ENCODE measurements around the gene FCHO1. TPM values are rescaled to one million over a fixed set of nuclear protein-coding genes. Genes with fewer than 3 reads are reported as not detected.

Gene FCHO1
- total RNA-seq (1 to 10 TPM in 3 of 6 donors, under 1 TPM in 3; 0.43 to 2.5 (median 1.2) TPM), polyA plus RNA-seq (1 to 10 TPM; 1.3 to 1.4 TPM)

DNA sequence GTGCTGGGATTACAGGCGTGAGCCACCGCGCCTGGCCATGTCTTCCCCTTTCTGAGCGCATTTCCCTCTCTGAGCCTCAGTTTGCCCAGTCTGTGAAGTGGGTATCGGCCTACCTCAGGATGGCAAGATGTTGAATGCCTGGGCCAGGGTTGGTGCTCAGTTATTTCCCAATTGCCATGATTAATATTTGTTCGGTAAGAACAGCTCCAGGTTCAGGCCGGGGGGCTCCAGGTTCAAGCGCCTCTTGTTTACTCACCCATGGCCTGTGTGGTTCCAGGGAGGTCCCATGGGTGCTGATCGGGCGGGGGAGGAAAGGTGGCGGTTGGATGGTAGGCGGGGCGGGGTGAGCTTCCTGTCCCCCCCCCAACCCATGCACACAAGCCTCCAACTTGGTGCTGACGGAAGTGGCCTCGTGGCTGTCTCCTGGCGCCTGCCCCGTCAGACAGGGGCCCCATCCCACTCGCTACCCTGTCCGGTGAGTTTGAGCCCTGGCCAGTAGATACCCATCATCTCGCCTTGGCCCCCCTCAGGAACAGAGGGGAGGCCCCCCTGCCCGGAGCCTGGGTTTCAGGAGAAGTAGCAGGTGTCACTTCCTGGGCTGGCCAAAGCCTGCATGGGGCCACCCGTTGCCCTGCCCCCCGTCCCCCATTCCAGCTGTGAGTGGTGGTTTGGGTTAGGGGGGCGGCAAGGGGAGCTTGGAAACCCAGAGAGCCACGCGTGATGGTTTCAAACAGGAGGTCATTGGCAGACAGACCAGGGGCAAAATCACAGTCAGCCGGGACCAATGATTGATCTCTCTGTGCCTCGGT, at the start of gene FCHO1:
TSS of gene FCHO1 (plus strand) at position 375 of the 809 bp plus-strand sequence. CDS start 3,688 bp downstream, outside the sequence.
- TF ChIP-seq, protein P1, sequence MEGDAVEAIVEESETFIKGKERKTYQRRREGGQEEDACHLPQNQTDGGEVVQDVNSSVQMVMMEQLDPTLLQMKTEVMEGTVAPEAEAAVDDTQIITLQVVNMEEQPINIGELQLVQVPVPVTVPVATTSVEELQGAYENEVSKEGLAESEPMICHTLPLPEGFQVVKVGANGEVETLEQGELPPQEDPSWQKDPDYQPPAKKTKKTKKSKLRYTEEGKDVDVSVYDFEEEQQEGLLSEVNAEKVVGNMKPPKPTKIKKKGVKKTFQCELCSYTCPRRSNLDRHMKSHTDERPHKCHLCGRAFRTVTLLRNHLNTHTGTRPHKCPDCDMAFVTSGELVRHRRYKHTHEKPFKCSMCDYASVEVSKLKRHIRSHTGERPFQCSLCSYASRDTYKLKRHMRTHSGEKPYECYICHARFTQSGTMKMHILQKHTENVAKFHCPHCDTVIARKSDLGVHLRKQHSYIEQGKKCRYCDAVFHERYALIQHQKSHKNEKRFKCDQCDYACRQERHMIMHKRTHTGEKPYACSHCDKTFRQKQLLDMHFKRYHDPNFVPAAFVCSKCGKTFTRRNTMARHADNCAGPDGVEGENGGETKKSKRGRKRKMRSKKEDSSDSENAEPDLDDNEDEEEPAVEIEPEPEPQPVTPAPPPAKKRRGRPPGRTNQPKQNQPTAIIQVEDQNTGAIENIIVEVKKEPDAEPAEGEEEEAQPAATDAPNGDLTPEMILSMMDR (IDR thresholded peaks at IDR 0.05), result no peak
- Histone ChIP-seq H3K27ac (peak within 1 kb of the TSS in 1 of 4 donors; percentile 51), H3K4me3 (no peak within 1 kb of the TSS), H3K36me3 (no peaks in the 10 kb centered on the region), H3K4me1 (no peaks in the 10 kb centered on the region), H3K27me3 (no peaks in the 10 kb centered on the region), H3K9me3 (no peaks in the 10 kb centered on the region)
- intact Hi-C loops (cut with DNase I), result no loop called here
- FAIRE-seq (no peak), DNase-seq (peak in 1 of 6 donors; percentile 50), ATAC-seq (peak in 2 of 4 donors; percentile 4 to 31)
- WGBS, 2 donors, result 53 to 66% methylated on average over 28 of the region's 28 CpGs

DNA sequence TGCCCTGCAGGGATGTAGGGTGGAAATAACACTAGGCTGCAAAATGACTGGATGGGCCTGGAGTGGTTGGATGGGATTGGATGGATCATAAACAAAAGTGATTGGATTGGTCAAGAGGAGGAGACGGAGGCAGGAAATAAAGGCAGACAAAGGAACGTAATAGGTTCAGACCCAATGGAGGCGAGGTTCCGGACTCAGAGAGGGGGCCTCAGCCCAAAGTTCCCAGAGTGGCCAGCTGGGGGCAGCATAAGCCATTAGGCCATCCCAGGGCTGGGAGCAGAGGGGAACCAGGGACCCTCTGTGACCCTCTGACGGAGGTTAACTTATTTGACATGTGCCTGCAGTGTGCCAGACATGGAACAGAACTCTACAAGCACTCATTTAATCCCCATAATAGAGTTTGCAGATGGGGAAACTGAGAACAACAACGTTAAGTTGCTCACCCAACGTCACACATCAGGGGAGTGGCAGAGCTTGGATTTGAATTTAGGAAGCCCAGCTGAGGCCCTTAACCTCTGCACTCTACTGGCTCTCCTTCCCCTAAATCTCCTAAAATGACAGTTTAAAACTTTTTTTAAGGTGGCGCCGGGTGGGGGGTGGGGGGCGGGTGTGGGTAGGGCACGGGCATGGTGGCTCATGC, 47.3 kb upstream of the FCHO1 start:
- no peak overlapping the region for H3K4me3 ChIP-seq
- intact Hi-C loops (cut with DNase I), result loop anchor here in 2 of 3 donors (10.0 kb wide), 2 partner anchors 141 to 151 kb away; partner anchors contain the start of genes JAK3 (in 1 of the 2) and RPL18A (in 1 of the 2)
- FAIRE-seq, result no peak

DNA sequence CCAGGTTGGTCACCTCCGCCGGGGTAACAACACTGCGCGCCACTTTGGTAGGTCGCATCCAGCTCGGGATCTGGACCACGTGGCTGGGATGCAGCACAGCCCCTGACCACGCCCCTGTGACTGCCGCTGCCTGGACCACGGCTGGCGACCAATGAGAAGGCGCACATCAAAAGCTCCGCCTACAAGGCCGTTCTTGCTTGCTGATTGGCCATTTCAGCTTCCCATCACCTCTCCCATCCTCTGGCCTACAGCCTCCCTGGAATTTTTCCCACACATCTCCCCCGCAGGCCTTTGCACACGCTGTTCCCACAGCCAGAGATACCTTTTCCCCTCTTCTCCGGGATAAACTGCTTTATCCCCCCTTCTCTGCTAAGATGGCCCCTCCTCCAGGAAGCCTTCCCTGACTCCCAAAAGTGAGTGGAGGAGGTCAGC, 44.5 kb upstream of the FCHO1 start:
- H3K36me3 ChIP-seq, result no peaks in the 10 kb centered on the region
- H3K27ac ChIP-seq, result no peak overlapping the region
- no peaks in the 10 kb centered on the region for H3K27me3 ChIP-seq
- H3K4me1 ChIP-seq, result no peaks in the 10 kb centered on the region
- intact Hi-C loops (cut with DNase I), result loop anchor here in 2 of 3 donors (10.0 kb wide), 2 partner anchors 138 to 148 kb away; partner anchors contain the start of genes JAK3 (in 1 of the 2) and RPL18A (in 1 of the 2)
- FAIRE-seq, result no peak
- 16 to 19% methylated on average over 17 of the region's 17 CpGs for WGBS, 2 donors
- TF ChIP-seq, protein P1 (IDR thresholded peaks at IDR 0.05), result no peak
- DNase-seq, result peak in 2 of 6 donors; percentile 34 to 45
- ATAC-seq, result no peak
- no peak overlapping the region for H3K4me3 ChIP-seq
- no peaks in the 10 kb centered on the region for H3K9me3 ChIP-seq

More for the DNA sequence above, 47.3 kb upstream of the FCHO1 start:
- 42 to 43% methylated on average over 11 of the region's 11 CpGs for WGBS, 2 donors
- Histone ChIP-seq H3K9me3 (no peaks in the 10 kb centered on the region), H3K36me3 (no peaks in the 10 kb centered on the region), H3K4me1 (no peaks in the 10 kb centered on the region), H3K27me3 (no peaks in the 10 kb centered on the region), H3K27ac (no peak overlapping the region)
- TF ChIP-seq, protein P1 (IDR thresholded peaks at IDR 0.05), result peak; percentile 54 to 80 (median 70)
- DNase-seq (peak in 3 of 6 donors; percentile 49 to 82 (median 53)), ATAC-seq (peak; percentile 55 to 85 (median 80))

- FAIRE-seq, result no peak
- intact Hi-C loops (cut with DNase I), result no loop called here
- H3K36me3 ChIP-seq, result no peaks in the 10 kb centered on the region
- no peak overlapping the region for H3K27ac ChIP-seq
- no peak for DNase-seq
- no peaks in the 10 kb centered on the region for H3K9me3 ChIP-seq
- no peak for ATAC-seq
- H3K27me3 ChIP-seq, result no peaks in the 10 kb centered on the region
- WGBS, 2 donors, result 35 to 40% methylated on average over 6 of the region's 6 CpGs
- no peaks in the 10 kb centered on the region for H3K4me1 ChIP-seq
- TF ChIP-seq, protein P1 (IDR thresholded peaks at IDR 0.05), result no peak
- no peak overlapping the region for H3K4me3 ChIP-seq
Measured at GRCh38 chr19:17711851-17712250, 39.4 kb upstream of the FCHO1 start.

All from pancreas (tissue), 10 donors.